ENCODE results near the gene SPR.

The SPR gene

GRCh38 chr2:72887032-72887739 is at the start of gene SPR:
Gene SPR, plus strand, starts transcription at chr2:72887408. Its CDS starts 25 bp downstream, at chr2:72887433.
- Mint-ChIP-seq H3K4me3 (peak within 1 kb of the TSS; percentile 82 to 83), H3K27me3 (peaks cover 74 to 81% of the 10 kb centered on the region in 2 donors), H3K9me3 (no peaks in the 10 kb centered on the region), H3K36me3 (peaks cover 1 to 11% of the 10 kb centered on the region in 2 donors), H3K27ac (no peak within 1 kb of the TSS), H3K4me1 (peaks cover 0 to 9% of the 10 kb centered on the region in 2 donors)
- ATAC-seq (replicated peaks): peak; percentile 92 to 93
- peak; percentile 69 for DNase-seq

DNA sequence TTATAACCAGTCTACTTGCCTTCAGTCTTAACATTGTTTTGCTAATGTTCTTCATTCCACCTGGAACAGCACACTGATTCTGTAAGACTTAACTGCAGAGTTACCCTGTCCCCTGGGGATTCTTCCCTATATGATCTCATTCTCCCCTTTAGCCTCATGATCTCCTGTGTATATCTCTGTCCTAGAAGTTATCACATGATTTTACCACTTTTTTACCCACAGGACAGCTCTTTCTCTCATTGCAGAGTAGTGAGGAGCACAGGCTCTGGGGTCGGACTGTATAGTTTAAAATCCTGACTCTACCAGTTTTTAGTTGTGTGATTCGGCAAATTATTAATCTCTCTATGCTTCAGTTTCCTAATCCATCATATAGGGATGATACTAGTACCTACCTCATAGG is 47.1 kb upstream of the SPR start:
- H3K36me3 Mint-ChIP-seq: no peaks in the 10 kb centered on the region
- ATAC-seq (replicated peaks) (no peak), DNase-seq (no peak)
- H3K27me3 Mint-ChIP-seq: peaks cover 32 to 35% of the 10 kb centered on the region in 2 donors
- H3K4me1 Mint-ChIP-seq: no peaks in the 10 kb centered on the region
- H3K4me3 Mint-ChIP-seq: no peak overlapping the region
- H3K9me3 Mint-ChIP-seq: no peaks in the 10 kb centered on the region
- no peak overlapping the region for H3K27ac Mint-ChIP-seq

GRCh38 chr2:72841462-72842125 is 45.6 kb upstream of the SPR start:
- no peak for DNase-seq
- Mint-ChIP-seq H3K4me1 (no peaks in the 10 kb centered on the region), H3K4me3 (no peak overlapping the region), H3K9me3 (no peaks in the 10 kb centered on the region), H3K27ac (no peak overlapping the region), H3K27me3 (peaks cover 25 to 28% of the 10 kb centered on the region in 2 donors), H3K36me3 (no peaks in the 10 kb centered on the region)
- ATAC-seq (replicated peaks): no peak

DNA sequence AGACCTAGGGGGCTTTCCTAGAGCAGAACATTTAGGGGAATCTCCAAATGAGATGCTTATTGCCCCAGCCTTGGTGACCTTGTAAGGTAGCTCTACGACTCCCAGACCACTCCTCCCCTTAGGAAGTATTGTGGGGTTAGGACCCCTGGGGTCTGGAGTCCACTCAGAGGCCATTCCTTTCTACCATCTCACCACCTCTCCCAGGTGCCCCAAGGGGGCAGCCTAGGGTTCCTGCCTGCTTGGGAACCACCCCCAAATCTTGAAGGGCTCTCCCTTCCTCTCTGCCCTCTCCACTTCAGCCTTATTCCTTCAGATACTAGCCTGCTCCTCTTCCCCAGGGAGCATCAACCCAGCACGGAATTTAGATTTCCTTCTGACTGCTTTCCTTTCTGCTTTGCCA is 43.9 kb upstream of the SPR start:
- H3K27me3 Mint-ChIP-seq: peaks cover 25 to 28% of the 10 kb centered on the region in 2 donors
- no peaks in the 10 kb centered on the region for H3K36me3 Mint-ChIP-seq

GRCh38 chr2:72846171-72847095 is 40.8 kb upstream of the SPR start:
- no peak overlapping the region for H3K27ac Mint-ChIP-seq
- H3K4me3 Mint-ChIP-seq: no peak overlapping the region
- peaks cover 18 to 24% of the 10 kb centered on the region in 2 donors for H3K27me3 Mint-ChIP-seq
- H3K9me3 Mint-ChIP-seq: no peaks in the 10 kb centered on the region
- H3K36me3 Mint-ChIP-seq: no peaks in the 10 kb centered on the region
- H3K4me1 Mint-ChIP-seq: no peaks in the 10 kb centered on the region
- DNase-seq (peak; percentile 7), ATAC-seq (replicated peaks) (peak; percentile 99 to 100)

More for the DNA sequence above, 43.9 kb upstream of the SPR start:
- no peak for DNase-seq
- H3K4me3 Mint-ChIP-seq: no peak overlapping the region
- H3K9me3 Mint-ChIP-seq: no peaks in the 10 kb centered on the region
- ATAC-seq (replicated peaks): no peak
- H3K4me1 Mint-ChIP-seq: no peaks in the 10 kb centered on the region
- no peak overlapping the region for H3K27ac Mint-ChIP-seq

DNA sequence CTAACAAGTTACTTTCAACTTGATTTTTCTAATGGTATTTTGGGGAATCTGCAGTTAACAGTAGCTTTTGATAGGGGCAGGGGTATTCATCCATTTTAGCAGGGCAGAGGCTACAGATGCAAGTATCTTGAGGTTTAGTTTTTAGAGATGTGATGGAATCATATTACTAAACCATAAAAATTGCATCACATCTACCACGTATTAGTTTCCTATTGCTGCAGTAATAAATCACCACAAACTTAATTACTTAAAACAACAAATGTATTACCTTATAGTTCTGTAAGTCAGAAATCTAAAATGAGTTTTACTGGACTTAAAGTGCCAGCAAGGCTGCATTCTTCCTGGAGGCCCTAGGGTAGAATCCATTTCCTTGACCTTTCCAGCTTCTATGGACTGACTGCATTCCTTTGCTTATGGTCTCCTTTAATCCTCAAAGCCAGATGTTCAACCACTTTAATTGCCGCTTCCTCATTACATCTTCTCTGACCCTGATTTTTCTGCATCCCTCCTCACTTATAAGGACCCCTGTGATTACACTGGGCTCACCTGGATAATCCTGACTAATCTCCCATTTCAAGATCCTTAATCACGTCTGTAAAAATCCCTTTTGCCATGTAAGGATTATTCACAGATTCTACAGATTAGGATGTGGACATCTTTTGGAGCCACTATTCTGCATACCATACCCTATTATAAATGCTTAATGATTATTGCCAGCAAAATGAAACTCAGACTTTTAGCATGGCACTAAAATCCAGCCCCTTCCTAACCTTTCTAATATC is 39.5 kb upstream of the SPR start:
- Mint-ChIP-seq H3K27ac (no peak overlapping the region), H3K27me3 (peaks cover 12 to 15% of the 10 kb centered on the region in 2 donors), H3K4me3 (no peak overlapping the region), H3K36me3 (no peaks in the 10 kb centered on the region), H3K4me1 (no peaks in the 10 kb centered on the region), H3K9me3 (no peaks in the 10 kb centered on the region)
- ATAC-seq (replicated peaks) (no peak), DNase-seq (no peak)

DNA sequence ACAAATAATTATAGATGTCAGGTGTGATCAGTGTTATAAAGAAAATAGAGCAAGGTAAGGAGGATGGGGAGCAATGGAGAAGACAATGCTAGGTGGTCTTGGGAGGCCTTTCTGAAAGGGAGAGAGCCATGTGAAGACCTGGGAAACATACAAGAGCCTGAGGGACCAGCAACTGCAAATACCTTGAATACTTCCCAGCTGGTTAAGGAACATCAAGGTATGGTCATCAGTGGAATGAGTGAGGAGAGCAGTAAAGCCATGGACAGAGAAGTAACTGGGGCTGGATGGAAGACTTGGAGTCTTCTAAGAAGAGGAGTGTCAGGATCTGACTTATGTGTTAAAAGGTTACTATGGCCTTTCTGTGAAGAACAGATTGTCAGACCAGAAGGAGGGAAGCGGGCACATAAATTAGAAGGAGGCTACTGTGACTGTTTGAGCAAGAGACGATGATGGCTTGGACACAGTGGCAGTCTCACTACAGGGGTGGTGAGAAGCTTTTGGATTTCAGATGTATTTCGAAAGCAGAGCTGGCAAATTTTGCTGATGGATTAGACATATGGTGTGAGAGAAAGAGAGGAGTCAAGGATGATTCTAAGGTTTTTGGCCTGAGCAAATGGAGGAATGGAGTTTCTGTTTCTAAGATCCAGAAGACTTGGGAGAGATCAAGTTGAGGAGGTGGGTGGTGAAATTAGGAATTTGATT is 38.6 kb upstream of the SPR start:
- no peak for ATAC-seq (replicated peaks)
- no peak for DNase-seq
- H3K4me3 Mint-ChIP-seq: no peak overlapping the region
- no peaks in the 10 kb centered on the region for H3K9me3 Mint-ChIP-seq
- H3K27me3 Mint-ChIP-seq: peaks cover 8 to 12% of the 10 kb centered on the region in 2 donors
- H3K27ac Mint-ChIP-seq: no peak overlapping the region
- no peaks in the 10 kb centered on the region for H3K4me1 Mint-ChIP-seq
- no peaks in the 10 kb centered on the region for H3K36me3 Mint-ChIP-seq

- no peaks in the 10 kb centered on the region for H3K9me3 Mint-ChIP-seq
- peaks cover 5 to 13% of the 10 kb centered on the region in 2 donors for H3K27me3 Mint-ChIP-seq
- no peak for ATAC-seq (replicated peaks)
- no peak overlapping the region for H3K4me3 Mint-ChIP-seq
- H3K4me1 Mint-ChIP-seq: no peaks in the 10 kb centered on the region
- no peak for DNase-seq
- H3K27ac Mint-ChIP-seq: no peak overlapping the region
- H3K36me3 Mint-ChIP-seq: no peaks in the 10 kb centered on the region
Observed at GRCh38 chr2:72849138-72849462, 38.1 kb upstream of the SPR start.

- H3K27ac Mint-ChIP-seq: no peak overlapping the region
- no peaks in the 10 kb centered on the region for H3K9me3 Mint-ChIP-seq
- ATAC-seq (replicated peaks) (no peak), DNase-seq (no peak)
- H3K27me3 Mint-ChIP-seq: peaks cover 24 to 27% of the 10 kb centered on the region in 2 donors
- no peaks in the 10 kb centered on the region for H3K4me1 Mint-ChIP-seq
- no peaks in the 10 kb centered on the region for H3K36me3 Mint-ChIP-seq
- no peak overlapping the region for H3K4me3 Mint-ChIP-seq
Observed at GRCh38 chr2:72851333-72851732, 35.9 kb upstream of the SPR start.

DNA sequence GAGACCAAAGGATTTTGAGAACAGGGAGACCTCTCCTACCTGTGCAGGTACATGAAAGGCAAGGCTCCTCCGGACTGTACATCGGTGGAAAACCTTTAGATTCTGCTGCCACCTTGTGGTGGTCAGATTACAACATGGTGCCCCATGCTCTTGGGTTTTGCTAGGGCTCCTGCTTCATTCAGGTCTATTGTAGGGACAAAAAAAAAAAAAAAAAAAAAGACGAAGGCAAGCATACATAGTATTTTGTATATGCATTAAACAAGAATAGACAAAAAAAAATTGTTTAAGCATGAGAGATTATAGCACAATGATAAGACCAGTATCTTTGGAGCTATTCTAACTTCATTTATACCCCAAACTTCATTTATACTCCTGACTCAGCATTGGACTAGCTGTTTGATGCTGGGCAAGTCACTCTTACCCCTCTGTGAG is 27.4 kb upstream of the SPR start:
- peak; percentile 73 for ATAC-seq (replicated peaks)

GRCh38 chr2:72862239-72862988 is 24.8 kb upstream of the SPR start:
- no peak overlapping the region for H3K27ac Mint-ChIP-seq
- no peaks in the 10 kb centered on the region for H3K36me3 Mint-ChIP-seq
- peak overlapping the region; percentile 63 to 70 for H3K4me3 Mint-ChIP-seq
- ATAC-seq (replicated peaks): peak; percentile 90 to 91
- H3K4me1 Mint-ChIP-seq: peaks cover 5 to 12% of the 10 kb centered on the region in 2 donors
- H3K9me3 Mint-ChIP-seq: no peaks in the 10 kb centered on the region
- DNase-seq: peak; percentile 76
- peaks cover 44 to 63% of the 10 kb centered on the region in 2 donors for H3K27me3 Mint-ChIP-seq

More for the DNA sequence above, 27.4 kb upstream of the SPR start:
- Mint-ChIP-seq H3K36me3 (no peaks in the 10 kb centered on the region), H3K4me1 (peaks cover 5 to 12% of the 10 kb centered on the region in 2 donors), H3K27ac (no peak overlapping the region), H3K4me3 (no peak overlapping the region), H3K27me3 (peaks cover 54 to 66% of the 10 kb centered on the region in 2 donors), H3K9me3 (no peaks in the 10 kb centered on the region)
- peak; percentile 42 for DNase-seq

DNA sequence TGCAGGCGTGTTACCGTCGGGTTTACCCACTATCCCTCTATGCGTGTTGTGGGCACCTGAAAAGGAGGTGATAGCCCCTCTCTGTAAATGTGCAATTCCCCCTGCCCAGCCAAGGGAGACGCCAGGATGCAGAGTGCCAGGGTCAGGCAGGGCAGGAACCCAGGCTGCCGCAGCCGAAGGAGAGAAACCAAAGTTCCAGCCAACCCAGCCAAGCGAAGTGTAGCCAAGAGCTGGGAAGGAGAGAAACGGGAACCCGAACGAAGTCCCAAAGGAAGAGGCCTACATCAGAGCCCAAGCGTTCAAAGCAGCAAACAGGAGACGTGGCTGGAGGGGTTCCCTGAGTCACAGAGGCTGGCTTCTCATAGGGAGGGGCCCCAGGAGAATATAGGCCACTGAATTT is 24.2 kb upstream of the SPR start:
- peaks cover 39 to 58% of the 10 kb centered on the region in 2 donors for H3K27me3 Mint-ChIP-seq
- ATAC-seq (replicated peaks) (no peak), DNase-seq (no peak)
- peak overlapping the region in 1 of 2 donors; percentile 63 for H3K4me3 Mint-ChIP-seq
- no peaks in the 10 kb centered on the region for H3K36me3 Mint-ChIP-seq
- H3K9me3 Mint-ChIP-seq: no peaks in the 10 kb centered on the region
- peaks cover 5 to 12% of the 10 kb centered on the region in 2 donors for H3K4me1 Mint-ChIP-seq
- no peak overlapping the region for H3K27ac Mint-ChIP-seq

GRCh38 chr2:72864500-72864899 is 22.7 kb upstream of the SPR start:
- Mint-ChIP-seq H3K9me3 (no peaks in the 10 kb centered on the region), H3K36me3 (no peaks in the 10 kb centered on the region), H3K27me3 (peaks cover 40 to 64% of the 10 kb centered on the region in 2 donors), H3K4me3 (no peak overlapping the region), H3K4me1 (peaks cover 5 to 12% of the 10 kb centered on the region in 2 donors), H3K27ac (no peak overlapping the region)
- no peak for DNase-seq
- ATAC-seq (replicated peaks): peak; percentile 72 to 80
